ENCODE data around the gene ZNF219.

ZNF219 gene

DNA sequence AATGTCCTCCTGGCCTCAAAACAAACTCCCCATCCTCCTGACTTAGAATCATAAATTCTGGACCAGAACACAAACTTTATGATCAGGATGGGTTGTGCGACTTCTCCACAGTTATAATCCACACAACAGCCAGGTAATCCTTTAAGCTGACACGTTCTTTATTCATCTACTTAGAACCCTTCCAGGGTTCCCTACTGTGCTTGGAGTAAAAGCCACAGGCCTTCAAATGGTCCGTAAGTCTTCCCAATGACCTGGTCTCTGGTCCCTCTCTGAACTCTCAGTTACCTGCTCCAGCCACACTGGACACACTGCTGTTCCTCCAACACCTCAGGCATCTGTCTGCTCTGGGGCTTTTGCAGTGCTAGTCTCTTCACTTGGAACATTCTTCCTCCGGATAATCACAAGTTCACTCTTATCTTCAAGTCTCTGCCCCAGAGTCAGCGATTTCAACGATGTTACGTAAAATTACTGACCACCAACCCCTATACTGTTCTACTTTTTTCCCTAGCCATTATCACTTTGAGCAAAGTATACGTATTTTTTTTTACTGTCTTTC is 58.0 kb downstream of the ZNF219 start:
- TF ChIP-seq, protein P1, sequence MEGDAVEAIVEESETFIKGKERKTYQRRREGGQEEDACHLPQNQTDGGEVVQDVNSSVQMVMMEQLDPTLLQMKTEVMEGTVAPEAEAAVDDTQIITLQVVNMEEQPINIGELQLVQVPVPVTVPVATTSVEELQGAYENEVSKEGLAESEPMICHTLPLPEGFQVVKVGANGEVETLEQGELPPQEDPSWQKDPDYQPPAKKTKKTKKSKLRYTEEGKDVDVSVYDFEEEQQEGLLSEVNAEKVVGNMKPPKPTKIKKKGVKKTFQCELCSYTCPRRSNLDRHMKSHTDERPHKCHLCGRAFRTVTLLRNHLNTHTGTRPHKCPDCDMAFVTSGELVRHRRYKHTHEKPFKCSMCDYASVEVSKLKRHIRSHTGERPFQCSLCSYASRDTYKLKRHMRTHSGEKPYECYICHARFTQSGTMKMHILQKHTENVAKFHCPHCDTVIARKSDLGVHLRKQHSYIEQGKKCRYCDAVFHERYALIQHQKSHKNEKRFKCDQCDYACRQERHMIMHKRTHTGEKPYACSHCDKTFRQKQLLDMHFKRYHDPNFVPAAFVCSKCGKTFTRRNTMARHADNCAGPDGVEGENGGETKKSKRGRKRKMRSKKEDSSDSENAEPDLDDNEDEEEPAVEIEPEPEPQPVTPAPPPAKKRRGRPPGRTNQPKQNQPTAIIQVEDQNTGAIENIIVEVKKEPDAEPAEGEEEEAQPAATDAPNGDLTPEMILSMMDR (IDR thresholded peaks at IDR 0.05; ENCODE audit: low read depth, low read length), result no peak
- no peak for DNase-seq (ENCODE audit: low read depth, low spot score)
- in situ Hi-C loops (cut with HindIII; ENCODE audit: low sequenced_read_pairs), result no loop called here
- H3K4me3 ChIP-seq (ENCODE audit: low read depth, low read length), result no peak overlapping the region

Data from astrocyte of the spinal cord (primary cell).